HUES64 (cell line): ENCODE measurements around the gene FOXP3.
A peak's percentile ranks its signal among the peaks of the same experiment; 100 is the strongest.

Experiments
- H3K27ac ChIP-seq: 2 replicates; pipeline ENCODE4 v1.7.0; 2013; ENCODE audit warnings: low read depth, low read length, inconsistent platforms
- H3K27me3 ChIP-seq: 2 replicates; pipeline ENCODE4 v1.6.1; 2013; ENCODE audit warnings: mild to moderate bottlenecking, low read length; ENCODE audit not compliant: insufficient read depth
- H3K36me3 ChIP-seq: 2 replicates; pipeline ENCODE4 v1.6.1; 2013; ENCODE audit warnings: mild to moderate bottlenecking, low read length; ENCODE audit not compliant: insufficient read depth
- H3K4me1 ChIP-seq: 2 replicates; pipeline ENCODE4 v1.6.1; 2013; ENCODE audit warnings: mild to moderate bottlenecking, low read length, moderate library complexity; ENCODE audit not compliant: insufficient read depth
- H3K4me3 ChIP-seq: 2 replicates; pipeline ENCODE4 v1.5.1; 2013; ENCODE audit warnings: mild to moderate bottlenecking, low read length, moderate library complexity
- H3K9ac ChIP-seq: 2 replicates; pipeline ENCODE4 v1.6.1; 2013; ENCODE audit warnings: mild to moderate bottlenecking, low read depth, low read length
- H3K9me3 ChIP-seq: 2 replicates; pipeline ENCODE4 v1.6.1; 2013; ENCODE audit warnings: low read depth, low read length; ENCODE audit not compliant: insufficient read depth
- WGBS: fragments of 150-250, 120-280 bp; methylation state at CpG from one replicate; pipeline ENCODE4 v1.1.7; 2013; ENCODE audit warnings: missing lambda C conversion rate; 5-methylcytosine and 5-hydroxymethylcytosine counted together

Gene FOXP3

GRCh38 chrX:49232525-49232924, 32.0 kb downstream of the FOXP3 start:
- Histone ChIP-seq H3K27me3 (no peaks in the 10 kb centered on the region), H3K36me3 (no peaks in the 10 kb centered on the region), H3K4me1 (no peaks in the 10 kb centered on the region), H3K9ac (no peak overlapping the region), H3K9me3 (no peaks in the 10 kb centered on the region), H3K4me3 (no peak overlapping the region), H3K27ac (no peak overlapping the region)
- WGBS: 91% methylated on average over 2 of the region's 2 CpGs

- Histone ChIP-seq H3K27me3 (no peaks in the 10 kb centered on the region), H3K4me3 (no peak overlapping the region), H3K27ac (no peak overlapping the region), H3K9me3 (no peaks in the 10 kb centered on the region), H3K4me1 (no peaks in the 10 kb centered on the region), H3K36me3 (no peaks in the 10 kb centered on the region), H3K9ac (no peak overlapping the region)
- WGBS: 86% methylated on average over 10 of the region's 10 CpGs
These were observed 33.0 kb downstream of the FOXP3 start for GRCh38 chrX:49231333-49232000.

GRCh38 chrX:49230500-49231232, 33.8 kb downstream of the FOXP3 start:
- H3K9ac ChIP-seq: peak overlapping the region; percentile 52; the same call in 1 of the 2 replicates

GRCh38 chrX:49228185-49228584, 36.3 kb downstream of the FOXP3 start:
- H3K36me3 ChIP-seq: no peaks in the 10 kb centered on the region
- H3K27me3 ChIP-seq: no peaks in the 10 kb centered on the region
- 86% methylated on average over 17 of the region's 17 CpGs for WGBS
- no peaks in the 10 kb centered on the region for H3K9me3 ChIP-seq
- H3K4me3 ChIP-seq: no peak overlapping the region
- H3K9ac ChIP-seq: no peak overlapping the region
- no peaks in the 10 kb centered on the region for H3K4me1 ChIP-seq
- no peak overlapping the region for H3K27ac ChIP-seq

More at GRCh38 chrX:49230500-49231232, 33.8 kb downstream of the FOXP3 start:
- WGBS: 1% methylated on average over 40 of the region's 44 CpGs
- no peaks in the 10 kb centered on the region for H3K9me3 ChIP-seq
- H3K27me3 ChIP-seq: no peaks in the 10 kb centered on the region
- H3K4me3 ChIP-seq: peak overlapping the region; percentile 68
- H3K36me3 ChIP-seq: no peaks in the 10 kb centered on the region
- H3K4me1 ChIP-seq: no peaks in the 10 kb centered on the region
- 0 out of 2 replicates have a peak overlapping the region, but pooled peaks have one; percentile 25 for H3K27ac ChIP-seq

- no peak overlapping the region for H3K27ac ChIP-seq
- WGBS: 92% methylated on average over 2 of the region's 2 CpGs
- no peaks in the 10 kb centered on the region for H3K4me1 ChIP-seq
- no peak overlapping the region for H3K9ac ChIP-seq
- no peak overlapping the region for H3K4me3 ChIP-seq
- H3K9me3 ChIP-seq: no peaks in the 10 kb centered on the region
- no peaks in the 10 kb centered on the region for H3K36me3 ChIP-seq
- no peaks in the 10 kb centered on the region; the same call in 1 of the 2 replicates for H3K27me3 ChIP-seq
These were observed 36.8 kb downstream of the FOXP3 start for GRCh38 chrX:49227726-49228125.

- 90% methylated on average over 5 of the region's 9 CpGs for WGBS
- no peaks in the 10 kb centered on the region for H3K4me1 ChIP-seq
- no peak overlapping the region for H3K9ac ChIP-seq
- H3K9me3 ChIP-seq: no peaks in the 10 kb centered on the region
- no peaks in the 10 kb centered on the region for H3K36me3 ChIP-seq
- H3K4me3 ChIP-seq: no peak overlapping the region
- H3K27ac ChIP-seq: no peak overlapping the region
- H3K27me3 ChIP-seq: no peaks in the 10 kb centered on the region; the same call in 1 of the 2 replicates
These were observed 37.6 kb downstream of the FOXP3 start for GRCh38 chrX:49226946-49227345.

GRCh38 chrX:49225858-49226257, 38.7 kb downstream of the FOXP3 start:
- Histone ChIP-seq H3K27me3 (no peaks in the 10 kb centered on the region; the same call in 1 of the 2 replicates), H3K4me1 (no peaks in the 10 kb centered on the region), H3K9me3 (no peaks in the 10 kb centered on the region), H3K9ac (no peak overlapping the region), H3K36me3 (no peaks in the 10 kb centered on the region), H3K4me3 (no peak overlapping the region), H3K27ac (no peak overlapping the region)
- 84% methylated on average over 14 of the region's 14 CpGs for WGBS

- no peak overlapping the region for H3K9ac ChIP-seq
- H3K4me3 ChIP-seq: no peak overlapping the region
- H3K36me3 ChIP-seq: no peaks in the 10 kb centered on the region
- H3K9me3 ChIP-seq: no peaks in the 10 kb centered on the region
- no peaks in the 10 kb centered on the region; the same call in 1 of the 2 replicates for H3K27me3 ChIP-seq
- H3K27ac ChIP-seq: no peak overlapping the region
- WGBS: 84% methylated on average over 2 of the region's 2 CpGs
- H3K4me1 ChIP-seq: no peaks in the 10 kb centered on the region
These were observed 42.6 kb downstream of the FOXP3 start for GRCh38 chrX:49221868-49222267.

- Histone ChIP-seq H3K27ac (no peak overlapping the region), H3K9me3 (no peaks in the 10 kb centered on the region), H3K27me3 (no peaks in the 10 kb centered on the region; the same call in 1 of the 2 replicates), H3K36me3 (no peaks in the 10 kb centered on the region), H3K4me1 (no peaks in the 10 kb centered on the region), H3K9ac (no peak overlapping the region), H3K4me3 (no peak overlapping the region)
These were observed 44.4 kb downstream of the FOXP3 start for GRCh38 chrX:49220100-49220499.

GRCh38 chrX:49214996-49215526, 49.4 kb downstream of the FOXP3 start:
- WGBS: 95% methylated on average over 14 of the region's 14 CpGs
- Histone ChIP-seq H3K4me3 (no peak overlapping the region), H3K9ac (no peak overlapping the region), H3K27ac (no peak overlapping the region), H3K36me3 (no peaks in the 10 kb centered on the region), H3K9me3 (no peaks in the 10 kb centered on the region), H3K27me3 (no peaks in the 10 kb centered on the region), H3K4me1 (no peaks in the 10 kb centered on the region)

- Histone ChIP-seq H3K36me3 (no peaks in the 10 kb centered on the region), H3K4me3 (no peak overlapping the region), H3K9me3 (no peaks in the 10 kb centered on the region), H3K27ac (no peak overlapping the region), H3K4me1 (no peaks in the 10 kb centered on the region), H3K27me3 (no peaks in the 10 kb centered on the region), H3K9ac (no peak overlapping the region)
- WGBS: 98% methylated on average over 2 of the region's 2 CpGs
These were observed 50.1 kb downstream of the FOXP3 start for GRCh38 chrX:49214416-49214815.
